ENCODE data around the gene AP2A1.

AP2A1 gene

GRCh38 chr19:49766007-49766929 is 533 bp upstream of the AP2A1 start:
- DNase-seq (ENCODE audit: low spot score) = peak; percentile 100

GRCh38 chr19:49767381-49767780 is 580 bp downstream of the AP2A1 start:
- peak; percentile 17 for DNase-seq (ENCODE audit: low spot score)

- DNase-seq (ENCODE audit: low spot score) = no peak
These were observed 1.3 kb downstream of the AP2A1 start for GRCh38 chr19:49767967-49768581.

- DNase-seq (ENCODE audit: low spot score) = no peak
These were observed 3.7 kb downstream of the AP2A1 start for GRCh38 chr19:49770529-49770928.

GRCh38 chr19:49771674-49772139 is 4.9 kb downstream of the AP2A1 start:
- DNase-seq (ENCODE audit: low spot score) = no peak

GRCh38 chr19:49772850-49773432 is 6.1 kb downstream of the AP2A1 start:
- DNase-seq (ENCODE audit: low spot score) = no peak

GRCh38 chr19:49773663-49774350 is 7.0 kb downstream of the AP2A1 start:
- no peak for DNase-seq (ENCODE audit: low spot score)

GRCh38 chr19:49774969-49775368 is 8.2 kb downstream of the AP2A1 start:
- no peak for DNase-seq (ENCODE audit: low spot score)

- no peak for DNase-seq (ENCODE audit: low spot score)
These were observed 9.1 kb downstream of the AP2A1 start for GRCh38 chr19:49775742-49776370.

GRCh38 chr19:49776371-49776764 is 9.6 kb downstream of the AP2A1 start:
- DNase-seq (ENCODE audit: low spot score) = no peak

- DNase-seq (ENCODE audit: low spot score) = peak; percentile 49
These were observed 13.1 kb downstream of the AP2A1 start for GRCh38 chr19:49779731-49780555.

GRCh38 chr19:49780861-49781260 is 14.1 kb downstream of the AP2A1 start:
- no peak for DNase-seq (ENCODE audit: low spot score)

- DNase-seq (ENCODE audit: low spot score) = no peak
These were observed 14.6 kb downstream of the AP2A1 start for GRCh38 chr19:49781394-49781793.

GRCh38 chr19:49782515-49782914 is 15.7 kb downstream of the AP2A1 start:
- DNase-seq (ENCODE audit: low spot score) = no peak

GRCh38 chr19:49786376-49786820 is 19.6 kb downstream of the AP2A1 start:
- no peak for DNase-seq (ENCODE audit: low spot score)

- DNase-seq (ENCODE audit: low spot score) = no peak
These were observed 20.9 kb downstream of the AP2A1 start for GRCh38 chr19:49787746-49788145.

GRCh38 chr19:49788857-49789256 is 22.1 kb downstream of the AP2A1 start:
- no peak for DNase-seq (ENCODE audit: low spot score)

GRCh38 chr19:49790866-49791265 is 24.1 kb downstream of the AP2A1 start:
- no peak for DNase-seq (ENCODE audit: low spot score)

GRCh38 chr19:49791776-49792445 is 25.1 kb downstream of the AP2A1 start:
- no peak for DNase-seq (ENCODE audit: low spot score)

- DNase-seq (ENCODE audit: low spot score) = no peak
These were observed 26.2 kb downstream of the AP2A1 start for GRCh38 chr19:49792829-49793560.

All from germinal center (tissue), 1 donor.